Lower lobe of right lung (tissue), 2 donors: ENCODE measurements around the gene ADD2. TPM values are rescaled to one million over a fixed set of nuclear protein-coding genes. Genes with fewer than 3 reads are reported as not detected.

ENCODE experiments used
- ATAC-seq, 2 donors: fragments of 200-7000 bp; cut with Tn5 transposase; one replicate each; pipeline ENCODE4 v1.9.1; 2020 to 2022; ENCODE audit warnings: mild to moderate bottlenecking in 2 of 2, moderate library complexity in 2 of 2
- DNase-seq: peaks from one replicate; pipeline ENCODE4 v3.0.0-alpha.2; 2020
- H3K27ac ChIP-seq: fragments of 200-600 bp; one replicate; pipeline ENCODE4 v1.8.0; 2022
- H3K27me3 ChIP-seq: fragments of 200-600 bp; one replicate; pipeline ENCODE4 v1.8.0; 2022; ENCODE audit warnings: low read depth
- H3K36me3 ChIP-seq: fragments of 200-600 bp; one replicate; pipeline ENCODE4 v1.8.0; 2022; ENCODE audit warnings: mild to moderate bottlenecking
- H3K4me1 ChIP-seq: fragments of 200-600 bp; one replicate; pipeline ENCODE4 v1.8.0; 2022
- H3K4me3 ChIP-seq: fragments of 200-600 bp; one replicate; pipeline ENCODE4 v1.8.0; 2022; ENCODE audit warnings: mild to moderate bottlenecking
- H3K9me3 ChIP-seq: fragments of 200-600 bp; one replicate; pipeline ENCODE4 v1.8.0; 2022
- intact Hi-C: fragments of 100-400 bp; cut with DNase I; formaldehyde crosslinking; loops from one replicate; pipeline ENCODE4 v1.11.0; 2022
- total RNA-seq: library from RNA; stranded (reverse); fragmentation: NEBNext Ultra II Directional; extraction: Animal tissue kit (Norgen Biotek cat#: 25700); gene quantifications from one replicate; pipeline ENCODE4 v1.2.1, GENCODE V29; 2021
- TF ChIP-seq, protein P1 (sequence below): fragments of 200-600 bp; IDR thresholded peaks from one replicate; pipeline ENCODE4 v1.8.0; 2022; ENCODE audit warnings: antibody characterized with exemption, mild to moderate bottlenecking
- donor health status: DM: no; HTN: yes; CAD: no; lungs with severe emphysema.

ADD2 gene
- total RNA-seq, 1 donor from 2014 or later = 2.1 TPM

DNA sequence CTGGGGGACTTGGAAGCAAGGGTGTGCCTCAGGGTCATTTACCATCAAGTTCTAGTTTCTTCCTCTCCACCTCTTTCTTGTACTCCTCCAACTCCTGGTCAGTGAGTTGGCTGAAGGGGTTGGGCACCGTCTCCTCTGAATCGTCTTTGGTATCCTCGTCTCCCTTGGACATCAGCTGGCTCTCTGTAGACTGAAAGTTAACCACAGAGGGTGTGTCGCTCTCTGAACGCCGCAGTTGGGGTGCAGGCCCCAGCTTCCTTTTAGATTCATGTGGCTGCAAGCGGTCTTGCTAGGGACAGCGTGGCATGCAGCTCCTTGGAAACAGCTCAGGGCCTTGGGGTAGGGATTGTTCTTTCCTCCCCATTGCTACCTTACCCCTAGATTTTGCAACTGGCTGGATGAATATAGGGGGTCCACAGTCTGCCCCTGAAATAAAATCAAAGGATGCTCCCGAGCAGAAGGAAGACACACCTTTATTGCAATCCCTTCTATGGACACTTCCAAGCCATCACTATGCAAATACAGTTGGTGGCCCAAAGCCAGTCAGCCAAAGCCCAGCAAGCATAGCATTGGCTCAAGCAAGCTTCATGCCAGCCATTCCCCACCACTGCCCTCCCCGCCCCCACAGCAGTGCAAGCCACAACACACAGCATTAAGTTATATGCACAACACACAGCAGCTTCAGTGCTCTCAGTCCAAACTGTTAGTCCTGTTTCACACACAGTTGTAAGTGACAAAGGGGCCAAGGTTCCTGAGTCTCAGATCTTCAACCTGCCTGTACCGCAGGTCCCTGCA lies 93.2 kb downstream of the ADD2 start:
- no peak overlapping the region for H3K27ac ChIP-seq
- no peaks in the 10 kb centered on the region for H3K27me3 ChIP-seq
- TF ChIP-seq, protein P1, sequence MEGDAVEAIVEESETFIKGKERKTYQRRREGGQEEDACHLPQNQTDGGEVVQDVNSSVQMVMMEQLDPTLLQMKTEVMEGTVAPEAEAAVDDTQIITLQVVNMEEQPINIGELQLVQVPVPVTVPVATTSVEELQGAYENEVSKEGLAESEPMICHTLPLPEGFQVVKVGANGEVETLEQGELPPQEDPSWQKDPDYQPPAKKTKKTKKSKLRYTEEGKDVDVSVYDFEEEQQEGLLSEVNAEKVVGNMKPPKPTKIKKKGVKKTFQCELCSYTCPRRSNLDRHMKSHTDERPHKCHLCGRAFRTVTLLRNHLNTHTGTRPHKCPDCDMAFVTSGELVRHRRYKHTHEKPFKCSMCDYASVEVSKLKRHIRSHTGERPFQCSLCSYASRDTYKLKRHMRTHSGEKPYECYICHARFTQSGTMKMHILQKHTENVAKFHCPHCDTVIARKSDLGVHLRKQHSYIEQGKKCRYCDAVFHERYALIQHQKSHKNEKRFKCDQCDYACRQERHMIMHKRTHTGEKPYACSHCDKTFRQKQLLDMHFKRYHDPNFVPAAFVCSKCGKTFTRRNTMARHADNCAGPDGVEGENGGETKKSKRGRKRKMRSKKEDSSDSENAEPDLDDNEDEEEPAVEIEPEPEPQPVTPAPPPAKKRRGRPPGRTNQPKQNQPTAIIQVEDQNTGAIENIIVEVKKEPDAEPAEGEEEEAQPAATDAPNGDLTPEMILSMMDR = no peak
- peaks cover 8% of the 10 kb centered on the region for H3K4me1 ChIP-seq
- DNase-seq (no peak), ATAC-seq (no peak)
- intact Hi-C loops = no loop called here
- H3K9me3 ChIP-seq = no peaks in the 10 kb centered on the region
- no peaks in the 10 kb centered on the region for H3K36me3 ChIP-seq
- no peak overlapping the region for H3K4me3 ChIP-seq

DNA sequence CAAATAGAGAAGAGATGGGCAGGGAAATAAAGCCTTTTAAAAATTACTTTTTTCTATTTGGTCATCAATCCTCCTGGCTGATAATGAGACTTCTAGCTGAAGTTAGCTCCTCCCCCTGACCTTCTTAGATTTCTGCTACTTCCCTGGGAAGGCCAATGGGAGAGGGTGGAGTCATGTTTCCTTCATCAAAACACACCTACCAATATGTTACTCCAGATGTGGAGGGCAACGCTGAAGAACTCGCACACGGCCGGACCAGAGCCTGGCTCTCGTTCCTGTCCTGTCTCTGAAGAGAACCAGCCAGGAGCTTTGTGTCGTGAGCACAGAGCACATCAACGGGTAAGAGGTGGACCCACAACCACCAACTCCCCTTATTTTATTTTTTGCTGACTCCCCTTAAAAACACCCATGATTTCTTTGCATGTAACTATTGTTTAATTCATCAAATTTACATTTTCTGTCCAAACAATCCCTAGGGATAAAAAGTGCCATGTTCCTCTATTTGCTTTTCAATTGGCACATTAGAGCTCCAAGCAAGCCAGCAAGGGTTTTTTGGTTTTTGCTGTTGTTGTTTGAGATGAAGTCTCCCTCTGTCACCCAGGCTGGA lies 94.9 kb downstream of the ADD2 start:
- H3K27me3 ChIP-seq = no peaks in the 10 kb centered on the region
- no peaks in the 10 kb centered on the region for H3K9me3 ChIP-seq
- H3K4me3 ChIP-seq = no peak overlapping the region
- intact Hi-C loops = no loop called here
- TF ChIP-seq, protein P1 = no peak
- H3K4me1 ChIP-seq = no peaks in the 10 kb centered on the region
- H3K27ac ChIP-seq = no peak overlapping the region
- ATAC-seq (no peak), DNase-seq (no peak)
- no peaks in the 10 kb centered on the region for H3K36me3 ChIP-seq

DNA sequence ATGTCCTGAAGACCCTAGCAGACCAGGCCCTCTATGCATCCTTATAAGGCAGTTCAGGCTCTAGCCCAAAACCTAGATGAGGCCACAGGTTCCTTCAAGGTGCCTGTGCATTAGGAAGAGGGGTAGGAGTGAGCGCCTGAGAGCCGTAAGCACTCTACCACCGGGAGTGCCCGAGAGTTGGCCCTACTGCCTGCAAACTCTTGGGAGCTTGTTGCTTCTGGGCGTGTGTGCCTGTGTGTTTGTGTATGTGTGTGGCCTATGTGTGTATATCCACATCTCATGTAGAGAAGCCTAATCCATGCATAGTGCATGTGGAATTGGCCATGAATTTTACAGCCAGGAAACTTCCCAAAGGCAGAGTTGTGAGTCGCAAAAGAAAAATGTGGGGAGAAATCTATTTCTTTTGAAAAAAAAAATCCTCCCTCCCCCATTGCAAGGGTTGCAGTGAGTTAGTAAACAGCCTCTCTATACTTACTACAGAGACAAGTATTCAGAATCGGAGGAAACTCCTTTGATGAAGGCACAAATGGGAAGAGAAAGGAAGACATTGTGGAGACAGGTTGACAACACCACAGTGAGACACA lies 96.8 kb downstream of the ADD2 start:
- H3K27me3 ChIP-seq = no peaks in the 10 kb centered on the region
- TF ChIP-seq, protein P1 = no peak
- H3K4me1 ChIP-seq = no peaks in the 10 kb centered on the region
- no peak overlapping the region for H3K27ac ChIP-seq
- intact Hi-C loops = no loop called here
- H3K4me3 ChIP-seq = no peak overlapping the region
- no peaks in the 10 kb centered on the region for H3K36me3 ChIP-seq
- ATAC-seq (no peak), DNase-seq (no peak)
- H3K9me3 ChIP-seq = no peaks in the 10 kb centered on the region

DNA sequence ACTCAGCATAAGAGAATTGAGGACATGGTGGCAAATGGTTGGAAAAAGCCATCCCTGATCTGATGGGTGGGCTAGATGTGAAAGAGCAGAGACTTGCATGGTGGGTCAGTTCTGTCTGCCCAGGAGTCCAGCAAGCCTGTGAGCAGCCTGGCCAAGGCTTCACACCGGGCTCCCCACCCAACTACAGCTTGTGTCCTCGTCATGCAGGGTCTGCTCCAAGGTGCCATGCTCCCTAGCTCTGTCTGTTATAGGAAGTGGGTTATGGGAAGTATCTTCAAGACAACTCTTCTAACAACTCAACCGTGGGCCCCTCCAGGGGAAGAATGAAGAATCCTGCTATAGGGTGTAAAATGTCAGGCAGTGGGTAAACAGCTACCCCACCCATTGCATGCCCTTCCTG lies 97.4 kb downstream of the ADD2 start:
- H3K4me1 ChIP-seq = no peaks in the 10 kb centered on the region
- H3K27ac ChIP-seq = no peak overlapping the region
- ATAC-seq (no peak), DNase-seq (no peak)
- H3K36me3 ChIP-seq = no peaks in the 10 kb centered on the region
- H3K4me3 ChIP-seq = no peak overlapping the region
- no peaks in the 10 kb centered on the region for H3K9me3 ChIP-seq
- TF ChIP-seq, protein P1 = no peak
- intact Hi-C loops = no loop called here
- no peaks in the 10 kb centered on the region for H3K27me3 ChIP-seq

DNA sequence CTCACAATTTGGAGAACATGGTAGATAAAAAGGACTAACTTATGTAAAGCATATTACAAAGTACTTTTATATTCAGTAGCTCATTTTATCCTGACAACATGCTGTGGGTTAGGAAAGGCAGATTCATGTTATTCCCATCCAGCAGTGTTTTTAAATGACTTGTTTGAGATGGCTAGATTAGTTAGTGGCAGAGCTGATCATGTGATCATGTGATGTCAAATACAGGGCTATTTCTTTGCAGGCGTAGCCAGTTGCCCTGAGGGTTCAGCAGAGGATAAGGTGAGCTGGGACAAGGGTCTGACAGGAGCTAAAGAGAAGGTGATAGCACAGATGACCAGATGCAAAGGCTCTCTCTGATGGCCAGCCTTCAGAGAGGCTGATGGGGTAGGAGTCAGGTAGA lies 97.8 kb downstream of the ADD2 start:
- DNase-seq (no peak), ATAC-seq (no peak)
- Histone ChIP-seq H3K9me3 (no peaks in the 10 kb centered on the region), H3K27me3 (no peaks in the 10 kb centered on the region), H3K4me3 (no peak overlapping the region), H3K36me3 (no peaks in the 10 kb centered on the region), H3K4me1 (no peaks in the 10 kb centered on the region), H3K27ac (no peak overlapping the region)
- TF ChIP-seq, protein P1 = no peak
- intact Hi-C loops = no loop called here
